NCI-H1417 (cell line): ENCODE data around the gene CCDC93.
A peak's percentile ranks its signal among the peaks of the same experiment; 100 is the strongest.
"Not testable (repeated sequence)": the region's sequence is repeated elsewhere in the genome, so short reads cannot be mapped to it uniquely, and the experiment has no call there.

Experiments used
- DNase-seq, 3 experiments: peaks; one replicate each; lab custom pipeline; 2025; lab: John Stamatoyannopoulos, UW

CCDC93 gene

DNA sequence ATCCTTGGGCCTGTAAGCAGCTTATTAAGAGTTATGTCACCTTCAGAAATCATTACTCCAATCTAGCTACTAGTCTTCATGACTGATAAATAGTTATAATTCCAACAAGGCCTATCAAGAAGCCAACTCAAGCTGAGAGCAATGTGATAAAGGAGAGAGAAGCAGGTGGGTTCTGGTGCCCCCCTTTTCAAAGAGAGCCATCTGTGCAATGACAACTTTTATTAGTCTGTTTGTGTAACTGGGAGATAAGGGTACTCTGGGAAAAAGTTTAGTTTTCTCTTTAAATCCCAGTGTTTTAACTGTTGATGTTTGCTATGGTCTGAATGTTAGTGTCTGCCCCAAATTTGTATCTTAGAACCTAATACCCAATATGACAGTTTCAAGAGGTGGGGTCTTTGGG, 60.6 kb downstream of the CCDC93 start:
- no peak for DNase-seq

- no peak for DNase-seq
Measured at GRCh38 chr2:117952701-117953100, 61.2 kb downstream of the CCDC93 start.

GRCh38 chr2:117952228-117952627, 61.6 kb downstream of the CCDC93 start:
- no peak for DNase-seq

GRCh38 chr2:117949806-117950205, 64.1 kb downstream of the CCDC93 start:
- peak in 1 of 3 experiments; percentile 5 for DNase-seq

DNA sequence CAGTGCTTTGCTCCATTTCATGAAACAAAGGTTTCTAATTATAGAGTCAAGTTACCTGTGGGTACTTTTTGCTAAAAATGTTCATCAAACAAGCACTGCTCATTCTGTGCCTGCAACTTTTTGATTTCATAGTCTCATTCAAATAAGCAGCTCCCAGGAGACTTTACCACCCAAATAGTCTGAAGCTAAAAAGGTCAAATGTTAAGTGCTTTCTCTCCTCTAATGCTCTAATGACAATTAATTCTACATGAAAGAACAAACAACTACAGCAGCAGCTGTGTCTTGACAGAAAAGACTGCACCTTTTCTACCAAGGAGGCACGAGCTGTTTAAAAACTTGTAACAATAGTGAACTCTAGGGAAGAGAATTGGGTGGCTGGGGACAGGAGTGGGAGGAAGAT, 65.3 kb downstream of the CCDC93 start:
- peak in 2 of 3 experiments; percentile 45 to 81 for DNase-seq

DNA sequence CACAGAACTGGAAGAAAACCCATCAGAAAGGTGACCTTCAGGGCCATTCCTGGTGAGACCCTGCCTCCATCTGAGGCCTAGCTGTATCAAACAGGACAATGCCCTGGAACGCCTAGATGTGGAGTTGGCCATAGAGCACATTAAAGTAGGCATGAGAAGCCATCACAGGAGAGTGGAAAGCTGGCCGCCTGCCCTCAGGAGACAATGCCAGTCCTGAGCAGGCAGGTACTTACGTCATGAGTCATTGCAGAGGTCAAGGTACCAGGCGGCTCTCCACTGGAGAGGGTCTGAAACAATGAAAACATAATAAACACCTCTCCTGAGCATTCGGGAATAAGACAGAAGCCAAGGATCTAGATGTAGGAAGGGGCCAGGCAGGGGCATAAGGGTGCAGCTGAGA, 68.6 kb downstream of the CCDC93 start:
- no peak for DNase-seq

- no peak for DNase-seq
Measured at GRCh38 chr2:117944816-117945215, 69.1 kb downstream of the CCDC93 start.

GRCh38 chr2:117943013-117943672, 70.7 kb downstream of the CCDC93 start:
- DNase-seq: no peak

GRCh38 chr2:117942551-117942950, 71.3 kb downstream of the CCDC93 start:
- no peak for DNase-seq

DNA sequence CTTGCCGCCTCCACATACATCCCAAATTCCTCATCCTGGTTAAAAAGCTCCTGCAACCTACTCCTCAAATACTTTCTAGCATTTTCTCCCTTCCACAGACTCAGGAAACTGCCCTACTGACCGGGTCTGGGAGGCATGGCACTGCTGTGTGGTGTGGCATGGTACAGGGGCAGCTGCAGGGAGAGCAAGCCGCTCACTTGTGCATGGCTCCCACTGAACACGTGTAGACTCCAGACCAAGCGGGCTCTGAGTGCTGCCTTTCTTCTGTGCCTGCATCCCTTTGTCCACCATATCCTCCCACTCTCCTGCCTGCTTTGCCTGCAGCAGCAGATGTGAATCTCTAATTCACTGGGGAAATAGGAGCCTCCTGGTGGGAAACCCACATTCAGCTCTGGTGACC, 72.2 kb downstream of the CCDC93 start:
- DNase-seq: no peak

DNA sequence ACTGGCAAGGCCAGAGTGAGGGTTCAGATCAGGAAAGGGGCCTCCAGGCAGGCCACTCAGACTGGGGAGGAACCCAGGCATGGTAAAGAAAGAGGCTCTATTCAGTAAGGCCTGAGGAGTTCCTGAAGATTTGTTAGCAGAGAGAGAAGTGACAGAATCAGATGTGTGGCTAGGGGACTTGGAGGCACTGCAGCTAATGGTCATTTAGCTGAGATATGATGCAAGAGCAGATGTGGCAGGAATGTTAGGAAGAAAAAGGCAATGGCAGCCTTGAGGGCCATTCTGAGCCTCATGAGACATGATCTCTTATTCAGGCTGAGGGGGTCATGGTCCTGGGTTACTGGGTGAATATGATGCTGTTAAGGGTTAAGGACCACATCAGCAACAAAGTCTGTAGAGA, 73.4 kb downstream of the CCDC93 start:
- DNase-seq: no peak

- no peak for DNase-seq
Measured at GRCh38 chr2:117938611-117939010, 75.3 kb downstream of the CCDC93 start.

DNA sequence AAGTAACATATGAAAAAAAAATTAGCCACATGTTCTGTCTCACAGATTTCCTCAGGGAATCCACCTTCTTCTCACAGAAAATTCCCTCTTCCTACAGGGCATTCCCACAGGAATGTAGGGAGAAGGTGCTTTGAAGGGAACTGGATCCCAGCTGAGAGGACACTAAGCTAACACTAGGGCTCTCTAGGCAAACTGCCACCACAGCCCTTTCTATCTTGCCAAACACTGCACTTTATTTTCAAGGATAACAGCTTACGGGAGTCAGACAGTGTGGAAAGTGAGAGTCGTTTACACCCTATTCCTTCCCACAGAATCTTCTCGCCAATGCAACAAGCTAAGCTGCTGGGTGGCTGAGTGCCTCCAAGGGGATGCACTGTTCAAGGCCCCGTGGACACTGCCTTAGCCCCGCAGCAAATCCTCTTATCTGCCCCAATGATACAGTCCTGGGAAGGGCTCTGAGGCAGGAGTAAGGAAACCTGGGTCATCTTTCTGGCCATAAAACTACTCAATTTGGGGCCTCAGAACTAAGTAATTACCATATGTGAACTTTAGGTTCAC, 76.9 kb downstream of the CCDC93 start:
- no peak for DNase-seq

GRCh38 chr2:117935954-117936353, 77.9 kb downstream of the CCDC93 start:
- no peak for DNase-seq

GRCh38 chr2:117935456-117935855, 78.4 kb downstream of the CCDC93 start:
- DNase-seq: no peak

GRCh38 chr2:117933884-117934354, 80.0 kb downstream of the CCDC93 start:
- DNase-seq: no peak

GRCh38 chr2:117931978-117932377, 81.9 kb downstream of the CCDC93 start:
- DNase-seq: no peak

DNA sequence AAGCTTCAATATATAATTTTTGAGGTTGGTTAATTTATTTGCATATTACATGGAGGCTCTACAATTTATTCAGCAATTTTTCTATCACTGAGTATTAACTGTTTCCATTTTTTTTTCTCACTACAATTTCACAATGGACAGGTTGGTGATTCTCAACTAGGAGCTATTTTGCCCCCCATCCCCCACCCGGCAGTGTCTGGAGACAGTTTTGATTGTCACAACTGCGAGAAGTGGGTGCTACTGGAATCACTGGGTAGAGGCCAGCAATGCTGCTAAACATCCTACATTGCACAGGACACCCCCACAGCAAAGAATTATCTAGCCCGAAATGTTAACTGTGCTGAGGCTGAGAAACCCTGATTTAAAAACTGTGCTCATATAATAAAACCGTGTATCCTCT, 82.6 kb downstream of the CCDC93 start:
- no peak for DNase-seq

DNA sequence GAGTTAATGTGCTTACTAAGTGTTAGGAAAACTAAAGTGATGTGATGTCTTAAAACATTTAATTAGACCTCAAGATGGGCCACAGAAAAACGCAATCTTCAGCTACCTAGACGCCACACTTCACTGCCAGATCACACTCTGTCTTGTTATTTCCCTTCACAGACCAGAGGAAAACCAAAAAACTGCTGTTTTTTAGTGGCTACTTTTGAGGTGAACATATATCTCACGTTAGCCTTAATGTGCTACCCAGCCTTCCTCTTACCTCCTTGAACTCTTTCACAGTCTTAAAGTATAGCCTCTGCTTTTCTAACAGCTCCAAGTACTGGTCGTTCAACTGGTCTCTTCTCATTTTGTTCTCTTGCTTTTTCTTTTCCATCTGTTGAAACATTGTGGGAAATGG, 83.1 kb downstream of the CCDC93 start:
- DNase-seq: no peak

- not testable (repeated sequence) for DNase-seq
Measured at GRCh38 chr2:117923471-117923870, 90.4 kb downstream of the CCDC93 start.

- DNase-seq: no peak
Measured at GRCh38 chr2:117921520-117921919, 92.3 kb downstream of the CCDC93 start.

DNA sequence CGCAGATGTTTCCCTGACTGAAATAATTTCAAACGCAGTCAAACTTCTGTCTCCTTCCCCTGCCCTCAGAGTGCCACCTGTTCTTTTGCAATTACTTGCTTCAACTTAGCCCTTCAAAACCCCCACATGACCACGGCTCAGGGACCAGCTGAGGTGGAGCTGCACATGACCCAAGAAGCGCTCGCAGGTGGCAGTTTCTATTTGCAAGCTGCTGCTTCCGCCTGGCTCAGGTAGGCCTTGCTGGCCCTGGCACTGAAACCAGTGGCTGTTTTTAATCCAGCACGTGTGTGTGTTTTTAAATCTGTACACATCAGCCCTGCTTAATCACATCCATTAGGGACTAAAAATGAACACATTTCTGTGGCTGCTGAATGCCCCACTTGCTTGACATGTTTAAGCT, 95.3 kb downstream of the CCDC93 start:
- DNase-seq: no peak

DNA sequence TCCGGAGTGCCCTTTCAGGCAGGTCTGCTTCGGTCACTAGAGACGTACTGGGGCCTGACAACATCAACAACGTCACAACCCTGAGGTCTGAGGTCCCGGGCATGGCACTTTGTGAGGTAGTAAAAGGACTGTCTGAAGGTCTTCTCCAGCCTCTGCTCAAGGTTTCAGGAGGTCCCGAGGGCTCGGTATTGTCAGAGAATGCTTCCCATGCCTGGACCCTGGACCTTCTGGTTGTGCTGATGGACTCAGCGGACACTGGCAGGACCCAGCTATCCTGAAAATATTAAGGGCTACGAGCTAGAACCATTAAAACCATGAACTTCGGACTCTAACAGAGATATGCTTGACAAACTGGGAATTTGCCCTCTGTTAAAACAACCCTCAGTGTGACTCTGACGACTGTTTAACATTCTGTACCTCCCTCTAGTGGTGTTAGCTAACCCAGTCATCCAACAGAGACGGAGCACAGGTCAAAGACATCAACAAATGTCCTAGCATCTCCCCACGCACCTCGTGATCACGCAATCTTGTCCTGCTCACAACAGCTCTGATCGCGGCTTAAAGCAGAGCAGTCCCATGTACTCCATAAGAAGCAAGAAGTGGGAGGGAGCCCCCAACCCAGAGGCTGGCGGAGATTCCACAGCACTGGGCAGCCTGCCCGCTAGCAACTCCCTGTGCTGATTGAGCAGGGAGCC, 96.5 kb downstream of the CCDC93 start:
- DNase-seq: no peak
